GM18867 (cell line): ENCODE results near the gene HEPHL1.

Experiments used
- ATAC-seq: cut with Tn5 transposase; IDR thresholded peaks from one replicate; pipeline ENCODE4 v1.9.1; 2021; ENCODE audit warnings: mild to moderate bottlenecking, moderate library complexity; ENCODE audit not compliant: unreplicated experiment

Gene HEPHL1

DNA sequence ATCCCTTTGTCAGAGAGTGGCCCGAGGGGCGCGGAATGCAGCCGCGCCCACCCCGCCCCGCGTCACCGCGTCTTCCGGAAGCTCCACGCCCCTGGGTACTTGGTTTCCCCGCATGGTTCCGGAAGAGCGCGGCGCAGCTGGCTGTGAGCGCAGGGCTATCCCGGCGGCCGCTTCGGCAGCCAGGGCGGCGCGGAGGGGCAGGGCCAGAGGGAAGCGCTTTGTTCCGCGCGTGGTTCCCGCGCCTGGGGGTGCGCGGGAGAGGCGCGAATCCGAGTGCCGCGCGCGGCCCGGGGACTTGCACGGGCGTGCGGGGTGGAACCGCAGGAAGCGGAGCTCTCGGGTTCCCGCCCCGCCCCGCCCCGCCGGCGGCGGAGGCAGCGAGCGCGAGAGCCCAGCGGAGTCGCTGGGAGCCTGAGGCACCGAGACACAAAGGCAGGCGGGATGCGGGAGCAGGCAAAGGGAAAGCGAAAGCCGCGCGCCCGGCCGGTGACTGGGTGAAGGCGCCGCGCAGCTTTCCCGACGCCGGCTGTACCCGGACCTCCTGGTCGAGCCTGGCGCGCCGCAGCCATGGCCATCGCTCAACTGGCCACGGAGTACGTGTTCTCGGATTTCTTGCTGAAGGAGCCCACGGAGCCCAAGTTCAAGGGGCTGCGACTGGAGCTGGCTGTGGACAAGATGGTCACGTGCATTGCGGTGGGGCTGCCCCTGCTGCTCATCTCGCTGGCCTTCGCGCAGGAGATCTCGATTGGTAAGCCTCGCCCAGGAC, 107.8 kb downstream of the HEPHL1 start, which contains the start of gene PANX1:
PANX1 (plus strand) TSS at position 96 of the 766 bp plus-strand sequence; CDS start at position 568, 472 bp downstream.
- ATAC-seq, result peak; percentile 88

DNA sequence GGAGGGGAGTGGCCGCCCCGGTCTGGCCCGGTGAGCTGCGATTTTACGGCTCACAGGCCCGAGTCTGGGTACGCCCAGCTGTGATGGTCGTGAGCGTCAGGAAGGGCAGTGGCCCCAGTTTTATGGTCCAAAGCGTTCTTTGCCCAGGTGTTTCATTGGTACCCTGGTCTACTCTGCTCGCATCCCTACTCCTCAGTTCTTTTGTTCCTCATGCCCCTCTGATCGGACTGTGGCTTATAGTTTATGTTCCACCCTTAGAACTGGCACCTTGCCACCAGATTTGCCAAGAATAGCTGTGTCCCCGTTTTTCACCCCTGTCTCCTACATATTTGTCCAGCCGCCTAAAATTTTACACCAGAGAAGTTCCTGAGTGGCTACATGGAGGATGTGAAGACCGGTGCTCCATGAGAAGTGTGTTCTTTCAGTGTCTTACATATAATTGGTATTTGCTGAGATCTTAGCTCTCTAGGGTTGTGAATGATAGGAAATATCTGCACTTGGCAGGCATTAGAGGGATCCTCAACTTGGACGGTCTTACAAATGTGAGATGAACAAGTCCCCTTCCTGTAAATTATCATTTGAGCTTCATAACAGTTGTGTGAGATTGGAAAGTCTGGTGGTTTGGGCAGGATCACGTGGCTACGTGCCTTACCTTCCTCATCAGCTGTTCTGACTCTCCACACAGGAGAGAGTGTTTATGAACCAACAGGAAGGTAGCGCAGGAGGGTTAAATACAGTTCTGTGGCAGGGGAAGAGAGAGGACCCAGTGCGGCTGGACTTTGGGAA, 108.6 kb downstream of the HEPHL1 start:
- ATAC-seq, result no peak

DNA sequence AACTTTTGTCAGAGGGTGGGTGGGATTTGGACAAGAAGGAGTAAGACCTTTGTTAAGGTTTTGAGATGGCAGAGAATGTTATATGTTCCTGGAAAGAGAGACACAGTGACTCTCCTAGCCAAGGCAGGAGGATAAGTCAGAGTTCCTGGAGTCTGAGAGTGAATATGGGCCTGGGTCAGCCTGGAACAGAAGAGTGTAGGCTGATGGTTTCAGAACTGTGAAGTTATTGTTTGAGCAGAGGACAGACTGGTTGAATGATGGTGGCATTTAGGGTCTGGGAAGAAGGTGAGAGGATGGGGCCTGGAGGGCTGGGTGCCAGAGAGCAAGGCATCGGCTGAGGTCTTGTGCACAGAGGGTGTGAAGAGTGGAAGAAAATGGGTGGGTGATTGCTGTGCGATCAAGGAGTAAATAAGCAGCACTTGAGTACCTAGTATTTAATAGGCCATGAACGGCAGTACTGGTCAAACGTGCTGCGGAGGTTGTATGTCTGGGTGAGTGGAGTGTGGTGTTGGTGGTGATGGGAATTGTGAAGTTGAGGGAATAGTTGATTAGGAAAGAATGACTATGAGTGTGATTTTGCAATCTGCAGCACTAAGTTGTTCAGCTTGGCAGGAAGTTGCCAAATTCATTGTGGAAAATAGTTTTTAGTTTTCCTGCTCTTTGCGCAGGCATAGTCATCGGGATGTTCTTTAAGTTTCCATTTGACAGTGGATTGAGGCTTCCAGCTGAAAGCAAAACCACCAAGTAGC, 109.3 kb downstream of the HEPHL1 start:
- ATAC-seq, result no peak

DNA sequence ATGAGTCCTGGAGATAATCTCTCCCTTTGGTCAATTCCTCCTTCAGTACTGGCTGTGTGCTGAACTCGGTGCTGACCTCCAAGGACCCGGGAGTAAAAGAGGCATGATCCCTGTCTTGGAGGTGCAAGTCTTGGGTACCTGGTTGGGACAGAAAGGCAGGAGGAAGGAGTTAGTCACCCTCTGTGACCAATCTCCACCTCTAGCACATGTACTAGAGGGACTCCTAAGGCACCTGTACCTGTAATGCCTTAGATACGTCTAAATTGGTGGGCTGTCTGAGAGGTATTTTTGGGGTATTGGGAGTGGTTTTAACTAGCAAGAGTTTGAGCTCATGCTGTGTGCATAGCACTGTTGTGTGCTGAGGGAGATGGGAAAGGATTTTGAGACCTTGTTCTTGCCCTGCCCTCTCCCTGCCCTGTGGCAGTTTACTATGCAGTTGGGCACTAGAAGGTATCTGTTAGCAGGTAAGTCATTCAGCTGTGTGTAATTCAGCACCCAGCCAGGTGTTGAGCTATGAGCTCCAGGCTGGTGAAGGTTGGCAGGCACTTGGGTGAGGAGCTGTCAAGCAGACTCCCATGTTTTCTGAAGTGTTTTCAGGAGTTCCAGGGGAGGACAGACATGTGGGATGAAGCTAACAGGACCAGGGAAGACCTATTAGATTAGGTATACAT, 110.0 kb downstream of the HEPHL1 start:
- no peak for ATAC-seq

DNA sequence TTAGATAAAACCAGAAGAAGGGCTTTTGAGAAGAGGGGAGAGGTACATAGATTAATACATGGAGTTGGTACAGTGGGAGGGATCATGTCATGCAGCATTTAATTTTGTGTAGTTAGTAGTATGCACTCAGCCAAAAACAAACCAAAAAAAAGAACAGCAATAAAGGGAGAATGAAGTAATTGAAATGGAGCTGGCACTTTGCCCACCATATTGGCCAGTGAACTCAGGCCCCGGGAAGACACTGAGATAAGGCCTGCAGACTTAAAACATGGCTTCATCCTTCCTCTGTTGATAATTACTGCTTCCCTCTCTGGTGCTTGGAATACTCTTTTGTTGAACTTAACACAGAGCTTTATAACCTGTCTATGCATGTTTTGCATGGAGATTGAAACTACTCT, 110.6 kb downstream of the HEPHL1 start:
- no peak for ATAC-seq

DNA sequence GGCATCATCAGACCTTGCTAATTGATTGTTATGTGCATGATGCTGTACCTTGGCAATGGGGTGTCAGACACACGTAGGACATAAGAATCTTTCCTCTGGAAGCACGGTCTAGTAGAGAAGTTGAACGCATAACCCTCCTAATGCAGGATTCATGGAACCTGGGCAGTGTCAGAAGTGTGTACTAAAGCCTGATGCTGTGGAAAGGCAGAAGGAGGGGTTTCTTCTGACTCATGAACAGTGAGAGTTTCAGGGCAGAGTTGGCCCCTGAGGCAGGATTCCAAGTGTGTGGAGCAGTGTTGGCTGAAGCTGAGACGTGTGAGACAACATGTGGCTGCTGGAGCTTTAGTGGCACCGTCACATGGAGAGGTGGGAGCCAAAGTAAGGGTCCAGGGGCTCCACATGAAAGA, 111.0 kb downstream of the HEPHL1 start:
- no peak for ATAC-seq

DNA sequence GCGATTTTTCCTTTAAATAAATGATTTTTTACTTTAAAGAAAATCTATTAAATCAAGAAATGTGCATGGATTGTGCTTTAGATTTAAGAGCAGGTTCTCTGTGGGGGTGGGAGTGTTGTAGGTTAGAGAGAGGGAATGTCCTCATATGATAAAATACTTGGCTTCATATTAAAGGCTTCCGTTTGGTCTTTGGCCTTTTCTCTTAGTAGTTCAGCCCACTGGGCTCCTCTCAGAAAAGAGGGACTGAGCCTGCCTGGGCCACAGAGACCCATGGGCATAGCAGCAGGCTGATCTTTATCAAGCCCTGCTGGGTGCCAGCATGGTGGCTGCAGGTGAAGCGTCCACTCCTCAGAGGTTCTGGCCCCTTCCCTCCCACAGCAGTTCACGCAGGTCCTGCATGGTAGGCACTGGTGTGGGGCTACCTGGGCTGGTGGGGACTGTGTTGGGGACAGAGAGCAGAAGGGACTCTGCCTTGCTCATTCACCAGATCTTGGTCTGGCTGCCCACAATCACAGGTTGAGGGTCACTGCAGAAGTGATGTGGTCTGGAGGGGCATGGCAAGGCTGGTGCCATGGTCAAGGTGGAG, 111.8 kb downstream of the HEPHL1 start:
- no peak for ATAC-seq

DNA sequence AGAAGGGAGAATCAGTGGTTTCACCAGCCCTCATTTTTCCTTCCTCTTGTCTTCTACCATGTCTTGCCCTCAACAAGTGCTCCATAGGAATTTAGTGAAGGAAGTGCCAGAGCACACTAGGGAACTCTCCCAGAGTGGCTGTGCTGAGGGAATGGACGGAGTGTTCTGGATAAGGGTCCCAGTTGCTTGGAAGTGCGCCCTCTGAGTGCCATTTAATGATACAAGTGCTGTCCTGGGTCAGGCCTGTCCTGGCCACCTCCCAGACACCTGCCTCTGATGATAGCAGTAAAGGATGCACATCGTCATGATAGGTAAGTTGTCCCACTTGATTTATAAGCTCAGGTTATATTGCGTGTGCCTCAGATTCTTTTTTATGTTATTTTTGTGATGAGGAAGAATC, 112.6 kb downstream of the HEPHL1 start:
- no peak for ATAC-seq

DNA sequence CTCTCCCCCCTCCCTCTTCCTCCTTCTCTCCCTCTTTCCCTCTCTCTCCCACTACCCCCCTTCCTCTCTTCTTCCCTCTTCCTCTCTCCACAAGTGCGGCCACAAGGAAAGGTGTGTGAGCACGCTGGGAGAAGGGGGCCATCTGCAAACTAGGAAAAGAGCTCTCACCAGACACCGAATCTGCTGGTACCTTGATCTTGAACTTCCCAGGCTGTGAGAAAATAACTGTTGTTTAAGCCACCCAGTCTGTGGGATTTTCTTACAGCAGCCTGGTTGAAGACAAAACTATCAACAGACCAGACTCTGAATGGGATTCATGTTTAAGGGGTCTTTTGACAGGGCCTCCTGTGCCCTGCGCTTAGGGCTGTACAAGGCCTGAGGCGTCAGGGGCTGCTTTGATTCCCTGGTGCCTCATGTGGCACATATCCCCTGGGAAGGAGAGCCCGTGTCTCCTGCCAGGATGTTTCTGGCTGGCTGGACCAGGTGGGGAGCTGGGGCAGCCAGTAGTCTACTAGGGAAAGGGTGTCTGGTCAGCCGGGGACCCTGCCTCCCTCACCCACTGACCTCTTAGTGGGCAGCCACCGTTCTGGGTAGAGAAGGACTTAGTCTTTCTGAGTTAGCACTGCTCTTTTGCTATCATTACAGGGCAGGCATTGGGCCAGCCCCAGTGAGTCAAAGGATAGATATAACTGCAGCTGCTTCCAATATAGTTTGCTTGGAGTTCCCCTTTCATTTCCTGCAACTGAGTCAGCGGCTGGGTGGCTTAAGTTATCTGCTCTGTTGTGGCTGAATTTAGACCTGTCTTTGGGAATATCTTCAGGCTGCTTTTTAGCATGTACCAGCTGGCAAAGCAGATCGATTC, 113.7 kb downstream of the HEPHL1 start:
- peak; percentile 56 for ATAC-seq

DNA sequence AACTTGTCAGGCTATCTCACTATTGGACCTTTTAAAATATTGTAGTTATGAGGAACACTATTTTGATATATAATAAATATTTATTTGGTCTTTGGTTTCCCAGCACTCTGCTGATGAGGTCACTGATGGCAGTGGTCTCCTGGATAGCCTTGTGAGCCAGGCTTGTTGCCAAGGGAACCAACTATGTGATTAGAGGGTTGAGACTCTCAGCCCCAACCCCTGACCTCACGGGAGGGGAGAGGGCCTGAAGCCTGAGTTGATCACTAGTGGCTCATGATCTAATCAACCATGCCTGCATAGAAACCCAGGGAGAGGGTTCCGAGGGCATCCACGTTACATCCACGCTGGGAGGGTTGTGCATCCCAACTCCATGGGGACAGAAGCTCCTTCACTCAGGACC, 118.3 kb downstream of the HEPHL1 start:
- no peak for ATAC-seq

DNA sequence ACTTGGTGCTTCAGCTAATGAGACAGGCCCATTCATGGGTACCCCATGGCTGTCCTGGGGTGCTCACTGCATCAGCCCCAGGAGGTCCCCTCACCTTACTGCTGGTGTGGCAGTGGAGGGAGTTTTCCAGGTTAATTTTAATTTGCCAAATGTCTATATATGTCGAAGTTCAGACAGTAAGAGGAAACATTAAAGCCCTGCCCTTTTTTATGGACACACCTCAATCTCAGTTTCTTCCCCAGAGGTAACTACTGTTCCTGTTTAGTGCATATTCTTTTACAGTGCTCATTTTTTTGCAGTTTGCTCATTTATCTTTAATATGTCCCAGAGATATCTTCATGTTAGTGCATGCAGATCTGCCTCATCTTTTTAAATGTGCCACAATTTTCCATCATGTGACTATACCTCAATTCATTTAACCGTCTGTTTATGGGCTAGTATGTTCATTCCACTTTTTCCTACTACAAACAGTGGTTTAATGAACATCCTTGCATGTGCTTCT, 119.1 kb downstream of the HEPHL1 start:
- no peak for ATAC-seq

DNA sequence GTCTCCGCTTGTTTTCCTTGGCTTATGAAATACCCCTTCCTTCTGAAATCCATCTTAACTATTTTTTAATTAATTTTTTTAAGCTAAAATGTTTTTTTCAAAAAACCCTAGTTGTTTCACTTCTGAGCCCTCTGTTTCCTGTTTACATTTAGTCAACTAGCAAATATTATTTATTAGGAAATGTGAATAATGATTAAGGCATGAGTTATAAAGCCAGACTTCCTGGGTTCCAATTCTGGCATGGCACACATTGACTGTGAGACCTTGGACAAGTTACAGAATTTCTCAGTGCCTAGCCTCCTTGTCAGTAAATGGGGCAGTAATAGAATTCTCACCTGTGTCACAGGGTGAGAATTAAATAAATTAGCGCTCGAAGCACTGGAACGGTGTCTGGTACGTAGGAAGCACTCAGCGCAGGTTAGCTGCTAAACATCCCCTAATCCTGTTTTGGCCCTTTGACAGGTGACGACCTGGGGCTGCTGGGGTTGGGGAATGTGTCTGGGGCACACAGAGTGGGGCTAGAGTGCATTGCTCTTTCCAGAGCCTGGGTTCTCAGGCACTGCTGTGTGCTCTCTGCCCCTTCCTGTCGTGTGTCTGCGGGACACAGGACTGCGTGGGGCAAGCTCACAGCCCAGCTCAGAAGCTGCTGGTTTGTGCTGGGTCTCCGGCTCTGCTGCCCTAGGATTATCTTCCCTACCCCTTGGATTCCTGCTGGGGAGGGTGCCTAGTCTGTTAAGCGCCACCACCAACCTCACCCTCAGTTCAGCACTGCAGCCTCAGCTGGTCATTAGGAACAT, 120.6 kb downstream of the HEPHL1 start:
- no peak for ATAC-seq

DNA sequence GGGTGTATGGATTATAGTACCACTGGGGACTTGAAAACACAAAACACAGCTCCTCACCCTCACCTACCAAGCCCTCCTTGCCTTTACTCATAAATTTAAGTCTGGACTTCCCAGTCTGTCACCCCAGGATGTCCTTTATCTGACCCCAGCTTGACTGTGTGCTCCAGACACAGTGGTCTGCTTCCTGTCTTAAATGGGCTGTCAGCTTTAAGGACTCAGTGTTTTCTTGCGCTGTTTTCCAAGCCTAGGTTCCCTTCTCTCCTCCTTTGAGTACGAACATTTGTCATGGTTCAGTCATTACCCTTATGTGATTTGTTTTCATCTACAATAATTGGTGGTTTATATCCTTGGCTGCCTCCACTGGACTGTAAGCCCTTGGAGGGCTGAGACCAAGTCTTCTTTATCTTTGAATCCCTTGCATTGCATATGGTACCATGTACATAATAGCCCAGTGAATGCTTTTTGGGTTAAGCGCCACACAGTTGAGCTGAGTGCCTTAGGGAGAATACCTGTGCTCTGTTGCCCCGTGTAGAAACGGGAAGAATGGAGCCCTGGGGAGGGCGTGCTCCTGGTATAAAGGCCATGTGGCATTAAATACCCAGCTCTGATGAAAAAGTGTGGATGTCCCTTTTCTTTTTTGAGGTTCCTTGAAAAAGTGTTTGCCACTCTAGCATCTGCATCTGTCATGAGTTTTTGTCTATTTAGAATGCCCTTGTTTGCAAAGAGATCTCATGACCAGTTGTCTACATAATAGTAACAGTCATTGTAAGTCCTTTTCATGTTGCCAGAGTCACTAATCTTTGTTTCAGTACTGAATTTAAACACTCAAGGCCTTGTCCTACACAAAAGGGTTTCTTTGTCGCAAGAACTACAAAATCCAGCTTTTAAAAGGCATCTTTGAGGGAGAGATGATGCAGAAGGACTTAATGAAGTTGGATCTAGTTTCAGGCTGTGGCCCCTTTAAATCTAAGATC, 121.4 kb downstream of the HEPHL1 start:
- no peak for ATAC-seq

DNA sequence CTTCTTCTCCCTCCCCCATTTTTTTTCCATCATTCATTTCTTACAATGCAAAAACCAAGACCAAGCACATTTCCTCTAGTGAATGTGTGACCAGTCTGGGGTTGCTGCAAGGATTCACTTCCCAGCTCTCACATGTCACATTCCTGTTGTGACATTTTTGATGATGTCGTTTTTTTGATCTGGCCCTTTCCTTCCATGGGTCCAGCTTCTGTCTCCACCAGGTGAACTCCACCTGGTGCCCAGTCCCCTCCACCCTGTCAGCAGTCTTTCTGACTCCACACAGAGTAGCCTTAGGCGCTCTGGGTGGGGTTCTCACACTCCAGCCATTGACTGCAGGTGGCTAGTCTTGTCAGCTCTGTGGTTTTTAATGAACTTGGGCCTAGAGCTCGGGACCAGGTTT, 123.1 kb downstream of the HEPHL1 start:
- ATAC-seq, result no peak

DNA sequence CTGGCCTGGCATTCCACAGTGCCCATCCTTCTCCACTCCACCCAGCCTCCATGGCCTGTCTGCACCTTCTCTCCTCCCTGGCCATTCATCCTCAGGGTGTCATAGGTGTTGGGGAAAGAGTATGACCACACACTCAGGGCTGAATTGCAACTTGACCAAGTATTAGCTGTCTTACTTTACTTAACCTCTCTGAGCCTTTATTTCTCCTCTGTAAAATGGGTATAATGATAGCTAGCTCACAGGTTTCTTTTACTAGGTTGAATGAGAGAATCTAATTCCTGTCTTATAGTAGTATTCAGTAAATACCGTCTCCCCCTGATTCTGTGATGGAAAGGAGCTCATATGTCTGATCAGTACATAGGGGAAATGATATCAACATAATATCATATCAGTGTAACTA, 123.5 kb downstream of the HEPHL1 start:
- ATAC-seq, result no peak

DNA sequence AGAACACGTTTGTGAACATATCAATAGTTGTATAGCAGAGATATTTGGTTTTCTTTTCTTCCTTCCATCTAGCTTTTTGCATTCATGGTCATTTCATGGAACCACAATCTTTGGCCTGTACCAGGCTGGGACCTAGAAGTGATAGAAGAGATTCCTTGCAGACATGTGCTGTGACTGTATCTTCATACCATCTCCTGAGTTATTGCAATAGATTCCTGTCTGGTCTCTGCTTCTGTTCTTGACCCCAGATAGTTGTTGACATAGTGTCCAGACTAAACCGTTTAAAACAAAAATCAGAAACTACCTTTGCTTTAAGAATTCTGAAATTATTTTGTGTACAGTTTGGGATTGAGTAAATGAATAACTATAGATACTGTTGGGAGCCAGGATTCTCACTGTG, 124.3 kb downstream of the HEPHL1 start:
- no peak for ATAC-seq

DNA sequence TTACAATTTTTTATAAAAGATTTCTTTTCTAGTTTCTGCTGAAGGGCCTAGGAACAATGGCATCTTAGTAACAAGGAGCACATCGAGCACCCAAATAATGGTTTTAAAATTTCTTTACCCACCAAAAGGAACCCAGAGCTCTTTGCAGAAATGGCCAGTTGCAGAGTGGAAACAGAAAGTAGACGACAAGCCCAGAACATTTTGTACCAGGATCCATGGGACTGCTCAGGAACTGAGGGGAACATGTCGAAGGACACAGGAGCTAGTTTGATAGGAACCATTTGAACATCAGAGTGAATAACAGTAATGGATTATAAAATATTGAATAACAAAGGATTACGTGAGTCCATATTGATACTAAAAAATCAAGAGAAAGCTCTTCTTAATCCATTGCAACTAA, 124.8 kb downstream of the HEPHL1 start:
- no peak for ATAC-seq
